ENCODE results near the gene LTF. TPM values are rescaled to one million over a fixed set of nuclear protein-coding genes. Genes with fewer than 3 reads are reported as not detected.

LTF gene
- polyA plus RNA-seq, 1 donor from 2014 or later: not detected

DNA sequence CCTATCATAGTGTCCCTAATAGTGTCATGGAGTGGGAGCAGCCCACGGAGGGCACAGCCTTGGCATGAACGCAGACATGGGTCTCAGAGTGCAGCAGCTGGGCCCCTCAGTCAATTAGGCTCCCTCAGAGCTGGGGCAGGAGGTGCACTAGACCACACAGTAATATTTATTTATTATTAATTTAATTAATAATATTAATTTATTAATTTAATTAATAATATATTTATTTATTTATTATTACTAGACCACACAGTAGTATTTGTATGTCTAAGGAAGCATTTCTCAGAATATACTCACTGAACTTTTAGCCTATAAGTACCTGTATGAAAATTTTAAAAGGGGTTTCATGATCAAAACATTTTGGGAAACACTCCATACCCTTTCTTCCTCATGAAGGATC is 63.1 kb downstream of the LTF start:
- no peak overlapping the region for H3K4me2 ChIP-seq (ENCODE audit: low read length)
- no peaks in the 10 kb centered on the region for H3F3A ChIP-seq (ENCODE audit: insufficient read depth, low read length, poor library complexity, severe bottlenecking)
- TF ChIP-seq EZH2 (IDR thresholded peaks at IDR 0.05; ENCODE audit: borderline replicate concordance, insufficient read depth, low read length, poor library complexity, severe bottlenecking): no peak
- H3K36me3 ChIP-seq (ENCODE audit: insufficient read depth, low read length): no peaks in the 10 kb centered on the region
- no peak overlapping the region for H2AFZ ChIP-seq (ENCODE audit: low read depth, low read length)
- no peak overlapping the region for H3K4me3 ChIP-seq (ENCODE audit: low read length)
- no peak overlapping the region for H3K27ac ChIP-seq (ENCODE audit: low read length)
- H3K79me2 ChIP-seq (replicated peaks; ENCODE audit: insufficient read depth, low read length): no peaks in the 10 kb centered on the region
- H3K9ac ChIP-seq (ENCODE audit: low read length): no peak overlapping the region
- H3K9me3 ChIP-seq (ENCODE audit: low read length): no peaks in the 10 kb centered on the region
- H3K27me3 ChIP-seq (ENCODE audit: insufficient read depth, low read depth, low read length): no peaks in the 10 kb centered on the region
- no peaks in the 10 kb centered on the region for H4K20me1 ChIP-seq (ENCODE audit: insufficient read depth)
- no peaks in the 10 kb centered on the region for H3K9me2 ChIP-seq (ENCODE audit: insufficient read depth, low read length)

DNA sequence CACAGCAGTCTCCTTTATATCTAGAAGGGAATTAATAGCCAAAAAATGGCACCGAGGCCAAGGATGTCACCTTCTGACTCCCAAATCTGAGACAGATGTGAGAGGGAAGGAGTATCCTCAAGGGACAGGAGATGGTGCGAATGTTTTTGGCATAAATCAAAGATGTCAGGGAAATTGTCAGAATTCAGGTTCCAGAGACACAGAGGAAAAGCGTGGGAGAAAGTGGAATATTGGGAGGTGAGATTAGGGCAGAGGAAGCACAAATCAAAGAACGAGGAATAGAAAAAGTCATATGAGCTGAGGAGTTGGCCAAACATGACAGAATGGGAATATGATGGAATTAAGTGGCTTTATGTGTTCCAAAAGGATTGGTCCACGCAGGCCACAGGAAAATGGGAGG is 63.9 kb downstream of the LTF start:
- no peak for TF ChIP-seq TAF1 (IDR thresholded peaks at IDR 0.05; ENCODE audit: low read depth)
- TF ChIP-seq, protein P1, sequence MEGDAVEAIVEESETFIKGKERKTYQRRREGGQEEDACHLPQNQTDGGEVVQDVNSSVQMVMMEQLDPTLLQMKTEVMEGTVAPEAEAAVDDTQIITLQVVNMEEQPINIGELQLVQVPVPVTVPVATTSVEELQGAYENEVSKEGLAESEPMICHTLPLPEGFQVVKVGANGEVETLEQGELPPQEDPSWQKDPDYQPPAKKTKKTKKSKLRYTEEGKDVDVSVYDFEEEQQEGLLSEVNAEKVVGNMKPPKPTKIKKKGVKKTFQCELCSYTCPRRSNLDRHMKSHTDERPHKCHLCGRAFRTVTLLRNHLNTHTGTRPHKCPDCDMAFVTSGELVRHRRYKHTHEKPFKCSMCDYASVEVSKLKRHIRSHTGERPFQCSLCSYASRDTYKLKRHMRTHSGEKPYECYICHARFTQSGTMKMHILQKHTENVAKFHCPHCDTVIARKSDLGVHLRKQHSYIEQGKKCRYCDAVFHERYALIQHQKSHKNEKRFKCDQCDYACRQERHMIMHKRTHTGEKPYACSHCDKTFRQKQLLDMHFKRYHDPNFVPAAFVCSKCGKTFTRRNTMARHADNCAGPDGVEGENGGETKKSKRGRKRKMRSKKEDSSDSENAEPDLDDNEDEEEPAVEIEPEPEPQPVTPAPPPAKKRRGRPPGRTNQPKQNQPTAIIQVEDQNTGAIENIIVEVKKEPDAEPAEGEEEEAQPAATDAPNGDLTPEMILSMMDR (IDR thresholded peaks at IDR 0.05; ENCODE audit: poor library complexity, severe bottlenecking): no peak
- no peaks in the 10 kb centered on the region for H3K27me3 ChIP-seq (ENCODE audit: insufficient read depth, low read depth, low read length)
- H3F3A ChIP-seq (ENCODE audit: insufficient read depth, low read length, poor library complexity, severe bottlenecking): no peaks in the 10 kb centered on the region

DNA sequence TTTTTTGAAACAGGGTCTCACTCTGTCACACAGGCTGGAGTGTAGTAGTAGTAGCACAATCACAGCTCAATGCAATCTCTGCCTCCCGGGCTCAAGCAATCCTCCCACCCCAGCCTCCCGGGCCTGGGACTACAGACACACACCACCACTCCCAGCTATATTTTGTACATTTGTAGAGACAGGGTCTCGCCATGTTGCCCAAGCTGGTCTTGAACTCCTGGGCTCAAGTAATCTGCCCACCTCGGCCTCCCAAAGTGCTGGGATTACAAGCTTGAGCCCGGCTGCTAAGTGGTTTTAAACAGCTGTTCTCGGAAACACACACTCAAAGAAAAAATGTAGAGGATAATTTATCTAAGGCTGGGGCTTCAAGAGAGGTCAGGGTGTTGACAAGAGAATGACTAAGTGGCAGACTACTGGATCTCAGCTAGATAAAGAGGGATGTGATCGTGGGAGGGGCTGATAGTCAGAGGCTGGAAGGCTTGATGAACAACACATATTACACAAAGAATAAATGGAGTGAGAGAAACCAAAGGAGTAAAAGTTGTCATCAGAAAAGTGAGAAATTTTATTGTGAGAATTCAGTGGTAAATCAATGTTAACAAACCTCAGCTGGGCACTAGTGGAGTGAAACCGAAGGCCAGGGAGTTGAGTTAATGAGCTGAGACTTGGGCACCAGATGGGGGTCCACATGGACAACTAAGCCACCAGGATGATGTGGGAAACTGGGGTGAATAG is 64.5 kb downstream of the LTF start:
- Histone ChIP-seq H3K4me2 (ENCODE audit: low read length) (no peak overlapping the region), H4K20me1 (ENCODE audit: insufficient read depth) (no peaks in the 10 kb centered on the region), H3K36me3 (ENCODE audit: insufficient read depth, low read length) (no peaks in the 10 kb centered on the region), H3K9ac (ENCODE audit: low read length) (no peak overlapping the region), H3K27ac (ENCODE audit: low read length) (no peak overlapping the region), H3F3A (ENCODE audit: insufficient read depth, low read length, poor library complexity, severe bottlenecking) (no peaks in the 10 kb centered on the region), H2AFZ (ENCODE audit: low read depth, low read length) (no peak overlapping the region), H3K9me3 (ENCODE audit: low read length) (no peaks in the 10 kb centered on the region), H3K4me3 (ENCODE audit: low read length) (no peak overlapping the region), H3K27me3 (ENCODE audit: insufficient read depth, low read depth, low read length) (no peaks in the 10 kb centered on the region), H3K79me2 (replicated peaks; ENCODE audit: insufficient read depth, low read length) (no peaks in the 10 kb centered on the region), H3K9me2 (ENCODE audit: insufficient read depth, low read length) (no peaks in the 10 kb centered on the region)
- TF ChIP-seq SMC3 (conservative IDR thresholded peaks at IDR 0.05; ENCODE audit: poor library complexity): no peak
- no peak for TF ChIP-seq RAD21 (conservative IDR thresholded peaks at IDR 0.05)
- no peak for TF ChIP-seq MXI1 (conservative IDR thresholded peaks at IDR 0.05; ENCODE audit: poor library complexity, severe bottlenecking)
- TF ChIP-seq EP300 (conservative IDR thresholded peaks at IDR 0.05; ENCODE audit: poor library complexity, severe bottlenecking): no peak
- TF ChIP-seq, protein P1 (IDR thresholded peaks at IDR 0.05; ENCODE audit: poor library complexity, severe bottlenecking): no peak
- TF ChIP-seq POLR2AphosphoS5 (IDR thresholded peaks at IDR 0.05): no peak
- TF ChIP-seq EZH2 (IDR thresholded peaks at IDR 0.05; ENCODE audit: borderline replicate concordance, insufficient read depth, low read length, poor library complexity, severe bottlenecking): no peak
- TF ChIP-seq TAF1 (IDR thresholded peaks at IDR 0.05; ENCODE audit: low read depth): no peak
- TF ChIP-seq, protein P2, sequence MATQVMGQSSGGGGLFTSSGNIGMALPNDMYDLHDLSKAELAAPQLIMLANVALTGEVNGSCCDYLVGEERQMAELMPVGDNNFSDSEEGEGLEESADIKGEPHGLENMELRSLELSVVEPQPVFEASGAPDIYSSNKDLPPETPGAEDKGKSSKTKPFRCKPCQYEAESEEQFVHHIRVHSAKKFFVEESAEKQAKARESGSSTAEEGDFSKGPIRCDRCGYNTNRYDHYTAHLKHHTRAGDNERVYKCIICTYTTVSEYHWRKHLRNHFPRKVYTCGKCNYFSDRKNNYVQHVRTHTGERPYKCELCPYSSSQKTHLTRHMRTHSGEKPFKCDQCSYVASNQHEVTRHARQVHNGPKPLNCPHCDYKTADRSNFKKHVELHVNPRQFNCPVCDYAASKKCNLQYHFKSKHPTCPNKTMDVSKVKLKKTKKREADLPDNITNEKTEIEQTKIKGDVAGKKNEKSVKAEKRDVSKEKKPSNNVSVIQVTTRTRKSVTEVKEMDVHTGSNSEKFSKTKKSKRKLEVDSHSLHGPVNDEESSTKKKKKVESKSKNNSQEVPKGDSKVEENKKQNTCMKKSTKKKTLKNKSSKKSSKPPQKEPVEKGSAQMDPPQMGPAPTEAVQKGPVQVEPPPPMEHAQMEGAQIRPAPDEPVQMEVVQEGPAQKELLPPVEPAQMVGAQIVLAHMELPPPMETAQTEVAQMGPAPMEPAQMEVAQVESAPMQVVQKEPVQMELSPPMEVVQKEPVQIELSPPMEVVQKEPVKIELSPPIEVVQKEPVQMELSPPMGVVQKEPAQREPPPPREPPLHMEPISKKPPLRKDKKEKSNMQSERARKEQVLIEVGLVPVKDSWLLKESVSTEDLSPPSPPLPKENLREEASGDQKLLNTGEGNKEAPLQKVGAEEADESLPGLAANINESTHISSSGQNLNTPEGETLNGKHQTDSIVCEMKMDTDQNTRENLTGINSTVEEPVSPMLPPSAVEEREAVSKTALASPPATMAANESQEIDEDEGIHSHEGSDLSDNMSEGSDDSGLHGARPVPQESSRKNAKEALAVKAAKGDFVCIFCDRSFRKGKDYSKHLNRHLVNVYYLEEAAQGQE (IDR thresholded peaks at IDR 0.05; ENCODE audit: borderline replicate concordance): no peak

More for the DNA sequence above, 63.9 kb downstream of the LTF start:
- Histone ChIP-seq H3K9me3 (ENCODE audit: low read length) (no peaks in the 10 kb centered on the region), H3K9me2 (ENCODE audit: insufficient read depth, low read length) (no peaks in the 10 kb centered on the region), H3K36me3 (ENCODE audit: insufficient read depth, low read length) (no peaks in the 10 kb centered on the region), H4K20me1 (ENCODE audit: insufficient read depth) (no peaks in the 10 kb centered on the region), H3K79me2 (replicated peaks; ENCODE audit: insufficient read depth, low read length) (no peaks in the 10 kb centered on the region), H3K4me3 (ENCODE audit: low read length) (no peak overlapping the region), H3K4me2 (ENCODE audit: low read length) (no peak overlapping the region), H2AFZ (ENCODE audit: low read depth, low read length) (no peak overlapping the region), H3K9ac (ENCODE audit: low read length) (no peak overlapping the region), H3K27ac (ENCODE audit: low read length) (no peak overlapping the region)
